Activated T-helper 17 cell treated with anti-CD3 and anti-CD28 coated beads, Interleukin-2, amount 50 U/mL, for 72 hours (primary cell): ENCODE data around the gene CST1. TPM values are rescaled to one million over a fixed set of nuclear protein-coding genes. Genes with fewer than 3 reads are reported as not detected.
"Not testable (repeated sequence)": the region's sequence is repeated elsewhere in the genome, so short reads cannot be mapped to it uniquely, and the experiment has no call there.

ENCODE experiments used
- ATAC-seq: fragments of 150-1000 bp; cut with Tn5 transposase; replicated peaks from 2 replicates; pipeline ENCODE4 v1.10.0; 2021; ENCODE audit warnings: mild to moderate bottlenecking, moderate library complexity
- H3K27ac Mint-ChIP-seq: one replicate; pipeline ENCODE4 v1.8.0; 2022; ENCODE audit warnings: mixed read lengths
- H3K27me3 Mint-ChIP-seq: one replicate; pipeline ENCODE4 v1.8.0; 2022; ENCODE audit warnings: mixed read lengths
- H3K36me3 Mint-ChIP-seq: one replicate; pipeline ENCODE4 v1.8.0; 2022; ENCODE audit warnings: low read depth, mild to moderate bottlenecking, mixed read lengths
- H3K4me1 Mint-ChIP-seq: one replicate; pipeline ENCODE4 v1.8.0; 2022; ENCODE audit warnings: mixed read lengths
- H3K4me3 Mint-ChIP-seq: one replicate; pipeline ENCODE4 v1.8.0; 2022; ENCODE audit warnings: mild to moderate bottlenecking, mixed read lengths
- H3K9me3 Mint-ChIP-seq: one replicate; pipeline ENCODE4 v1.8.0; 2022; ENCODE audit warnings: mixed read lengths
- total RNA-seq, 2 donors: library from RNA; stranded (reverse); gene quantifications; one replicate each; pipeline ENCODE4 v1.2.3, GENCODE V29; 2022

Gene CST1
- total RNA-seq, 2 donors from 2014 or later = not detected

DNA sequence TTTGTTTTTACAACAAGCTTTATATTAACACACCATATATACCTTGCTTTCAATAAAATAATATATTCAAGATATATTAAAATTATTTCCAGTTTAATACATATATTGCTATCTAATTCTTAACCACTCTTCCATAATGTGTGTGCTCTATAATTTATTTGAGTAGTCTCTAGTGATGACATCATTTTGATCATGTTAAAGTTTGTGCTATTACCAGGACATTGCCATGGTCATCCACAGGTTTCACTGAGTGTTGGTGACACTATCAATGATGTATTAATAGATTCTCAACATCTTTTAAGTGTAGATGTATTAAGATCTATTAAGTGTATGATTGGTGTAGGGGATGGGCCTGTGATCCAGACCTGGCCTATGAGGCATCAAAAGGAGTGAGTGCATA is 17.8 kb upstream of the CST1 start:
- H3K9me3 Mint-ChIP-seq, H3K4me3 Mint-ChIP-seq, H3K27ac Mint-ChIP-seq, H3K27me3 Mint-ChIP-seq, H3K4me1 Mint-ChIP-seq, H3K36me3 Mint-ChIP-seq, ATAC-seq: not testable (repeated sequence)

DNA sequence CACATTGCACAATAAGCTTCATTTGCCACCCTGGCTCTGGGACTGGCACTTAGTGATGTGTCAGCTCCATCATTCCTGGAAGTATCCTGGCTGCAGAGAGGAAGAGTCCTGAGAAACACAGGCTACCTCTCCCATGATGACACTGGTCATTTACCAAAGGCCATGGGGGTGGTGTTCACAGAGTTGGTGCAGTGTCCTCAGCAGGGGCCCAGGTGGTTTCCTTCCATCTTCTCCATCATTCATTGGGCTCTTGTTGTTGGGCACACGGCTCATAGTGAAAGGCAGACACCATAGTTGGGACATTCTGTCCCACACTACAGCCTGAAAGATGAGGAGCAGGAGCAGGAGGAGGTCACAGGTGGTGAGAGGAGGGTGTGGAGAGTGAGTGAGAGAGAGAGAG is 15.8 kb upstream of the CST1 start:
- Mint-ChIP-seq H3K27me3 (peaks cover 13% of the 10 kb centered on the region), H3K4me1 (no peaks in the 10 kb centered on the region), H3K36me3 (no peaks in the 10 kb centered on the region), H3K4me3 (no peak overlapping the region), H3K27ac (no peak overlapping the region), H3K9me3 (peaks cover 4% of the 10 kb centered on the region)
- ATAC-seq = no peak

DNA sequence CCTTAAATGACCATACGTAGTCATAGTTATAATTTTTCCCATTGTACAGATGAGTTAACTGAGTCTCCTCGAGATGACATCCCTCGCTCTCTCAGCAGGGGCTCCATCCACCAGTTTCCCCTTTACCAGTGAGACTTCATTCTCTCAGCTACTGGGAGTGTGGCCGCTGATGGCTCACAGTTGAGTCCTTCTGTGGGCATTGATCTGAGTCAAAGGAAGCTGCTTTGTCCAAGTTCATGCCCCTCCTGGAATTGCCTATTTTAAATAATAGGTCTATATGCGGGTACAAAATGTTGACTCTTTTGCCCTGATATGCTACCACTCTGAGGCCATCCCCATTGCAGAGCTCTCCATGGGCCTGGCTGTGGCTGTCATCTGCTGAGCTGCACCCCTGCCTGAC is 14.8 kb upstream of the CST1 start:
- no peak for ATAC-seq
- peaks cover 4% of the 10 kb centered on the region for H3K9me3 Mint-ChIP-seq
- no peak overlapping the region for H3K27ac Mint-ChIP-seq
- H3K4me1 Mint-ChIP-seq = no peaks in the 10 kb centered on the region
- no peaks in the 10 kb centered on the region for H3K36me3 Mint-ChIP-seq
- peaks cover 19% of the 10 kb centered on the region for H3K27me3 Mint-ChIP-seq
- H3K4me3 Mint-ChIP-seq = no peak overlapping the region

DNA sequence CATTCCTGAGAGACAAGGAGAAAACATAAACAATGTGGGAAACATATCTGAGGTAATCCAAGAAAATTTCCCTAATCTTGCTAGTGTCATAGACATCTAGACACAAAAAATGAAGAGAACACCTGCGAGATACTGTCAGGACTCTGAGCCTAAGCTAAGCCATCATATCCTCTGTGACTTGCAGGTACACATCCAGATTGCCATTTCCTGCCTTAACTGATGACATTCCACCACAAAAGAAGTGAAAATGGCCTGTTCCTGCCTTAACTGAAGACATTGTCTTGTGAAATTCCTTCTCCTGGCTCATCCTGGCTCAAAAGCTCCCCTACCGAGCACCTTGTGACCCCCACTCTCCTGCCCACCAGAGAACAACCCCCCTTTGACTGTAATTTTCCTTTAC is 13.9 kb upstream of the CST1 start:
- not testable (repeated sequence) for H3K4me1 Mint-ChIP-seq, H3K36me3 Mint-ChIP-seq, H3K9me3 Mint-ChIP-seq, ATAC-seq, H3K27ac Mint-ChIP-seq, H3K4me3 Mint-ChIP-seq
- H3K27me3 Mint-ChIP-seq = peaks cover 19% of the 10 kb centered on the region

DNA sequence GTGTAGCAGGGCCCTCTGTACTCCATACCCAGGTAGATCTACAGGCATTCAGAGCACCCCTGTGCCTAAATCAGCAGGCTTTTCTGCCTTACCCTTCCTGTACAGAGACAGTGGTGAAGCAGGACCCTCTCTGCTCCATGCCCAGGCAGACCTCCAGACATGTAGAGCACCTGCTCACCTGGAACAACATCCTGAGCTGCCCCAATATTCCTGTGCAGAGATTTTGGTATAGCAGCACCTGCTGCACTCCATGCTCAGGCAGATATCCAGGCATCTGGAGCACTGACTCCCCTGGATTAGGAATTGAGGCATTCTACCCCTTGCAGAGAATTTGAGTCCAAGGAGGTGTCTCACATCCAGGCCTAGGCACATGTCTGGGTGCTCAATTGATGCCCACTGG is 12.6 kb upstream of the CST1 start:
- H3K27ac Mint-ChIP-seq = no peak overlapping the region
- no peaks in the 10 kb centered on the region for H3K36me3 Mint-ChIP-seq
- peaks cover 19% of the 10 kb centered on the region for H3K27me3 Mint-ChIP-seq
- ATAC-seq = no peak
- H3K4me1 Mint-ChIP-seq = no peaks in the 10 kb centered on the region
- peaks cover 4% of the 10 kb centered on the region for H3K9me3 Mint-ChIP-seq
- no peak overlapping the region for H3K4me3 Mint-ChIP-seq

DNA sequence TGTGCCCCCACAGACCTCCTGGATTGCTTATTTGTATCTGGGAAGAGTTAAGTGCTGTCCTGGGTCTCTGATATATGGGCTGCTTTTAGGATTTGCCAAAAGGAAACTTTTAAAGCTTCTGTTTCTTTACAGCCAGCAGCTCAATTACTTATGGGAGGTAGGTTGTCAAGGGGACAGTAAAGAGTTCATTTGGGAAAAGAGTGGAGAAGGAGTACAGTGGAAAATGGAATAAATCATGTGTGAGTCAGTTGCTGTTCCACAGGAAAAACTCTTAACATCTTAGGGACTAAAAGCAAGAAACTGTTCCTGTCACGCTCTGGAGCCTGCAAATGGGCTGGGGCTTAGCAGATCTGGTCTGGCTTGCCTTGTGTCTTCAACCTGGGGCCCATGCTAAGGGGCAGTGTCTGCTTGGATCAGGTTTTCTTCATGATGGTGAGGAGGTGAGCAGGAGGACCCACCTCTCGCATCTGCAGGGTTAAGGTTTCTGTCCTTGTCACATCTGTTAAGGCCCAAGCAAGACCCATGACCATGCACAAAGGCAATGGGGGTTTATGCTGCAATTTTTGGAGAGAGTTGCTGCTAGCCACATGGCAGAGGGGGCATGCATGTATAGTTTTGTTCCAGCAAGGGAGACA is 8.7 kb upstream of the CST1 start:
- no peaks in the 10 kb centered on the region for H3K36me3 Mint-ChIP-seq
- peaks cover 27% of the 10 kb centered on the region for H3K27me3 Mint-ChIP-seq
- no peaks in the 10 kb centered on the region for H3K4me1 Mint-ChIP-seq
- no peak overlapping the region for H3K27ac Mint-ChIP-seq
- ATAC-seq = no peak
- peaks cover 4% of the 10 kb centered on the region for H3K9me3 Mint-ChIP-seq
- no peak overlapping the region for H3K4me3 Mint-ChIP-seq

DNA sequence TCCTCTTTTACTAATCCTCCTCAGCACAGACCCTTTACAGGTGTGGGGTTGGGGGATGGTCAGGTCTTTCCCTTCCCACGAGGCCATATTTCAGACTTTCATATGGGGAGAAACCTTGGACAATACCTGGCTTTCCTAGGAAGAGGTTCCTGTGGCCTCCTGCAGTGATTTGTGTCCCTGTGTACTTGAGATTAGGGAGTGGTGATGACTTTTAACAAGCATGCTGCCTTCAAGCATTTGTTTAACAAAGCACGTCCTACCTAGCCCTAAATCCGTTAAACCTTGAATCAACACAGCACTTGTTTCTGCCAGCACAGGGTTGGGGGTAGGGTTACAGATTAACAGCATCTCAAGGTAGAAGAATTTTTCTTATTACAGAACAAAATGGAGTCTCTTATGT is 6.1 kb upstream of the CST1 start:
- not testable (repeated sequence) for H3K4me3 Mint-ChIP-seq, H3K27ac Mint-ChIP-seq, H3K4me1 Mint-ChIP-seq, ATAC-seq, H3K9me3 Mint-ChIP-seq, H3K36me3 Mint-ChIP-seq
- peaks cover 23% of the 10 kb centered on the region for H3K27me3 Mint-ChIP-seq

DNA sequence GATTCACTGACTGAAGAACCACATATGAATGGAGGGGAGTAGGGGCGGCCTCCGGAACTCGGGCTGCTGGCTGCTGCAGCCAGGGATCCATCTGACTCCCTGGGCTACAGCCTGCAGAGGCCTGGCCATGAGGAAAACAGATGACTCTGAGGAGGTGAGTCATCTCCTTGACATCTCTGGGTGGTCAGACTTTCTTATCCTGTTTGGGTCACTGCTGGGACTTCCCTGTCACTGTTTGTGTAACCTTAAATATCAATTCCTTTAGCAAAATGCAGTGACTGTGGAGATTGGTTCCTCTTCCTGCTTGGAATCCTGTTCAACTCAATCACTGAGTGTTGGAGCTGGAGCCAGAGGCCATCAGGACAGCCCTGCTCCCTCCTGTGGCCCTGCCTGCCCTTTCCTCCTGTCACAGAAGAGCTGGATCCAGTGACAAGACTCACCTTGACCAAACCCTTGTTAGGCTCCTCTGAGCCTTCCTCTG is 4.4 kb upstream of the CST1 start:
- ATAC-seq, H3K36me3 Mint-ChIP-seq, H3K27ac Mint-ChIP-seq, H3K4me1 Mint-ChIP-seq, H3K9me3 Mint-ChIP-seq, H3K4me3 Mint-ChIP-seq: not testable (repeated sequence)
- peaks cover 16% of the 10 kb centered on the region for H3K27me3 Mint-ChIP-seq

DNA sequence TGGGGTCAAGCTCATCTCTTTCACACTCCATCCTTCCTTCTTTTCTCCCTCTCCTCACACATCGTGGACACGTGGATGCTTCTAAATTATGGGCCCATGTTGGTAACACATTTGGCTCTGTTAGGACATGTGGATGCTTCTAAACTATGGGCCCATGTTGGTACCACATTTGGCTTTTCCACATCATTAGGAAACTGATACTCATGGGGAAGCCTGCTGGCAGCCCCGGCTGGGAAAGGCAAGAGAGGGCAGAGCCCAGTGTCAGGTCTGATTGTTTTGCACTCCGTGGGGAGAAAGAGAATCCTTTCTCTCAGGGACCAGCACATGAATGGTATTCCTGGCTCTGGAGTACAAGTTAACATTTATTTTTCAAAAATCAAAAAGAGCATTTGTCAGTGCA is 4.0 kb upstream of the CST1 start:
- no peaks in the 10 kb centered on the region for H3K36me3 Mint-ChIP-seq
- ATAC-seq = no peak
- H3K9me3 Mint-ChIP-seq = peaks cover 4% of the 10 kb centered on the region
- peaks cover 16% of the 10 kb centered on the region for H3K27me3 Mint-ChIP-seq
- no peak overlapping the region for H3K27ac Mint-ChIP-seq
- no peak overlapping the region for H3K4me3 Mint-ChIP-seq
- no peaks in the 10 kb centered on the region for H3K4me1 Mint-ChIP-seq

DNA sequence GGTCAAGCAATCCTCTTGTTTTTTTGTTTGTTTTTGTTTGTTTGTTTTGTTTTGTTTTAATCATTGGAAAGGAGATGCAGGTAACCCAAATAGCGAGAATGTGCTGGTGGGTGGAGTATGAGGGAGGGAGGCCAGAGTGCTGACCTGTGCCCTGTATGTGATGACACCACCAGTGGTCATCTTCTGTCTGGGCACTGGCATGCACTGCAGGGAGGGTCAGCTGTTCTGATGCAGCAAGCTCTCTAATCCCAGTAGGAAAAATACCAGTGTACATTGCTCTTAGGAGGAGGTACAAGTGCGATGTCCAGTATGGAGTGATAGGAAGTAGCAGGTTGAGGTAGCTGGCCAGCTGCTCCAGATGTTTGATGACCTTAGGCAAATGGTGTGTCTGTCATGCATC is 2.9 kb upstream of the CST1 start:
- no peak for ATAC-seq
- Mint-ChIP-seq H3K27ac (no peak overlapping the region), H3K9me3 (peaks cover 4% of the 10 kb centered on the region)

DNA sequence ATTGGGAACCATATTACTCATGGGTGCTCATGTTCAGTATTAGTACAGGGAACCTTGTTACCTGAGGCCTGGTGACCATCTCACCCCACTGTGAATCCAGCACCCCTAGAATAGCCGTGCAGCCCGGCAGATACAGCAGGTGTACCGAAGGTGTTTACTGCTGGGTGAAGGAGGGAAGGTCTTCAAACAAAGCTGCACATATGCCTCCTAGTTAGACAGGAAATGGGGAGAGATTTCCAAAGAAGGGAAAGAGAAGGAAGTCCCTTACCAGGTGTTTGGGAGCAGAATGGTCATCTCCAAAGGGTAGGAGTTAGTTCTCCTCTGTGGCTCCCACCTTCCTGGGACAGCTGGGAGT is 2.4 kb upstream of the CST1 start:
- Mint-ChIP-seq H3K36me3 (no peaks in the 10 kb centered on the region), H3K27ac (no peak overlapping the region)

More for the DNA sequence above, 2.9 kb upstream of the CST1 start:
- Mint-ChIP-seq H3K4me3 (no peak overlapping the region), H3K4me1 (no peaks in the 10 kb centered on the region), H3K36me3 (no peaks in the 10 kb centered on the region), H3K27me3 (peaks cover 18% of the 10 kb centered on the region)

DNA sequence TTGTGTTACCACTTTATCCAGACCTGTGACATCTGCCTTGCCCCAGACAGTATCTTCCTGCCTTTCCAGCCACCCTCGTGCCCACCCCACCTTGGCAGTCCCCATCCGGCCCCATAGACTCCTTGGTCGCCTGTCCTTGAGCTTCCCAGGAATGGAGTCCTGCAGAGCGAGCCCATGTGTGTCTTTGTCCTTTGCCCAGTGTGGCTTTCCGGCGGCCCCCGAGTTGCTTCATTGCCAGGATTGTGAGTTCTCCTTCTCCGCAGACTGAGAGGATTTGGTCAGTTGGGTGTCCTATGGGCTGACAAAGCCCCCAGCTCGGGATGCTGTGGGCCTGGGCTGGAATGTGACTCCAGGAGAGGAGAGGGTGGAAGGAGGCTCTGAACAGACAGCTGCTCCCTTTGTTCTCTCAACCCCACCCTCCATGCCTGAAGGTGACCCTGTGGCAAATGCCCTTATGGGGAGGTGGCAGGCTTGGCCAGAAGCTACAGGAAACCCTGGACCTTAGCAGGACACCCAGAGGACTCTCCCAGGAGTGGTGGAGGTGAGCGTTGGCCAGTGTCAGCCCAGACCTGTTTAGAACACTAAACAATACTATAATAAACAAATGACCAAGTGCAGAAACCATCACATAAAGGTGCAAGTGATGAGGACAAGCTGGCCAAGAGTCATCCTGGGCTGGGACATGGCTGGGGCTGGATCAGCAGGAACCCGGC is 1.9 kb upstream of the CST1 start:
- Mint-ChIP-seq H3K27me3 (peaks cover 20% of the 10 kb centered on the region), H3K9me3 (peaks cover 4% of the 10 kb centered on the region), H3K4me3 (no peak overlapping the region), H3K36me3 (no peaks in the 10 kb centered on the region), H3K27ac (no peak overlapping the region), H3K4me1 (no peaks in the 10 kb centered on the region)
- no peak for ATAC-seq

More for the DNA sequence above, 2.4 kb upstream of the CST1 start:
- Mint-ChIP-seq H3K27me3 (peaks cover 20% of the 10 kb centered on the region), H3K9me3 (peaks cover 4% of the 10 kb centered on the region), H3K4me1 (no peaks in the 10 kb centered on the region), H3K4me3 (no peak overlapping the region)
- ATAC-seq = no peak

DNA sequence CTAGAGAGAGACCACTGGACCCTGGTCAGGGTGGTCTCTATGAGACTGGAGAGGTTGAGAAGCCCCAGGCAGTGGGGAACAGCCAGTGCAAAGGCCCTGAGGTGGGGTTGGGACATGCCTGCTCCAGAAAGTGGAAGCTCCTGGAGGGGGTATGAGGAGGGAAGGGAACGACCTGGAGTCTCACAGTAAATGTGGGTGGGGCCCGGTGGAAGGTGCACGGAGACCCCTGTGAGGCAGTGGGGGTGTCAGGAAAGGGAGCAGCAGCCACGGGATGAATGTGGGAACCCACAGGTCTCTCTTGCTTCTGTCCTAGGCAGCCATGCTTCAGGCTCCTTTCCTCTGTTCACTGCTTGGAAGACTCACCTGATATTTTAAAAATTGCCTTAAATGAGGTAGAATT is 1.3 kb upstream of the CST1 start:
- ATAC-seq = no peak
- Mint-ChIP-seq H3K9me3 (no peaks in the 10 kb centered on the region), H3K4me1 (no peaks in the 10 kb centered on the region), H3K36me3 (no peaks in the 10 kb centered on the region), H3K4me3 (no peak overlapping the region), H3K27ac (no peak overlapping the region), H3K27me3 (peaks cover 15% of the 10 kb centered on the region)

DNA sequence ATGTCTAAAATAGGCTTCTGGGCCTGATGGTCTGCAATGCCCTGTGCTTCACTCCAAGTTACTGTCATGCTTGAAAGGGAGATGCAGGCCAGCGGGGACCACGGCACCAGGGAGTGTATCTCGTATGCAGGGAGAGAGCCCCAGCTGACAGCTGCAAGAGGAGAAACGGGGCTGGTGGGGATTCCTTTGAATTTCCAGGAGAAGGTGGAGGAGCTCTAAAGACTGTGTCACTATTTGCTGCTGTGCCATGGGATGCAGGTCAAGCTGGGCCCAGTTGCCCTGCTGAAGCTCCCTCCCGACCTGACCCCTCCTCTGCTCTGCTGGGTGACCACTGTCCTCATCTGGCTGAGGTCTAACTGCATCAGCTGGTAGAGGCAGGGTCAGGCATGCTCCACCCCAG is 989 bp downstream of the CST1 start:
- Mint-ChIP-seq H3K36me3 (no peaks in the 10 kb centered on the region), H3K9me3 (no peaks in the 10 kb centered on the region), H3K4me3 (no peak overlapping the region), H3K4me1 (no peaks in the 10 kb centered on the region), H3K27me3 (peaks cover 5% of the 10 kb centered on the region), H3K27ac (no peak overlapping the region)
- ATAC-seq = no peak

DNA sequence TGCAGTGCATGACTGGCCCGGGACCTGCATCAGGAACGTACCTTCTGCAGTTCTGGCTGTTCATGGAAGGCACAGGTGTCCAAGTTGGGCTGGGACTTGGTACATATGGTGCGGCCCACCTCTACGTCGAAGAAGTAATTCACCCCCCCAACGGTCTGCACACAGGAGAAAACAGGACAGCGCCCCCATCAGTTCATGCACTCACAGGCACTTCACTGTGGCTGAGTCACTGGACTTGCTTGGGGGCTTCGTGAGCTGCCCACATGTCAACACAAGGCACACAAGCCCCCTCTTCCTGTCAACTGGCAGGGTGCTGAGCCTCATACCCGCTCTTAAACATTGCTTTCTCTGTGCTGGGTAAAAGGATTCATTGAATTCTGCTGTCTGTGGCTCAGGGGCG is 1.8 kb downstream of the CST1 start:
- H3K4me1 Mint-ChIP-seq, H3K9me3 Mint-ChIP-seq, ATAC-seq, H3K27ac Mint-ChIP-seq, H3K4me3 Mint-ChIP-seq, H3K36me3 Mint-ChIP-seq, H3K27me3 Mint-ChIP-seq: not testable (repeated sequence)
